HG03175 (cell line): ENCODE data around the gene DYRK1A.

Experiments
- ATAC-seq: cut with Tn5 transposase; IDR thresholded peaks from one replicate; pipeline ENCODE4 v1.9.1; 2021; ENCODE audit warnings: mild to moderate bottlenecking, moderate library complexity; ENCODE audit not compliant: unreplicated experiment

DYRK1A gene

DNA sequence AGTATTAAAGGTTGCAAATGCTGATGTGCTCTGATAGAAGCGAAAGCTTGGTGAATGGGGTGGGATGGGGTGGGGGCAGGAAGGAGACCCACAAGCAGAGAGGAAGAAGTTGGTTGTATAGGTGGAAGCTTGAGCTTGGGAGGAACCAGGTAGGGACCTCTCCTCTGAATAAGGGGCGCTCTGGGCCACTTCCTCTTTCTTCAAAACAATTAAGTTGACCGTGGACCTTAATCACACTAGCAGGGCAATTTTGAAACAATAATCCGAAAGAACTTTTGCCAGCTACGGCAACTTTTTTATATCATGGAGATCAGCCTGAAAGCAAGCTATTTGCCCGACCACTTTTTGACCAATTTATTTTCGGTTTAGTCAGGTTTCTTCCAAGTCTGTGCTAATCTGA, 1.9 kb upstream of the DYRK1A start:
- no peak for ATAC-seq

- peak; percentile 34 for ATAC-seq
These were observed 774 bp upstream of the DYRK1A start for GRCh38 chr21:37365517-37366481.

GRCh38 chr21:37367336-37367702, 746 bp downstream of the DYRK1A start:
- ATAC-seq = no peak

GRCh38 chr21:37367703-37368540, 1.3 kb downstream of the DYRK1A start:
- no peak for ATAC-seq

- no peak for ATAC-seq
These were observed 2.1 kb downstream of the DYRK1A start for GRCh38 chr21:37368541-37369279.

DNA sequence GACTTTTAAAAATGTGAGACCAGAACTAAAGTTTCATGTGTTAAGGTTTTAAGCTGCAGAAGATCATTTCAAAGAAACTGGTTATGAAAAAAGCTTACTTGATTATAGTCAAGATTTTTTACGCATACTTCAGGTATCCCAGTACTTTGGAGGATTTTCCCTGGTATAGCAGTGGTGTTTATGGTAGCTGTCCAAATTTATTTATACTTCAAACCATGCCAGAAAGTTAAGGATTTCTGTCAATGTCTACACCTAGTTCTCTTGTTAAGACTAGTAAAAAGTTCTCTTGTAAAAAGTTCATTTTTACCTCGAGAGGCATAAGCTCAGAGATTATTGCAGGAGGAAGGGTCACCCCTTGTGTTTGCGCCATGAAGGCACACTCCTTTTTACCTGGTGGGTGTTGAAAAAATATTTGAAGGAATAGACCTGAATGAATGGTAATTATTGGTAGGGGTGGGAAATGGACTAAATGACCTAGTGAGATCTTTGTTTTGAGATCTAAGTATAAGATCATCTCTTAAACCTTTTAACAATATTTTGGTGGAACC, 2.8 kb downstream of the DYRK1A start:
- no peak for ATAC-seq

DNA sequence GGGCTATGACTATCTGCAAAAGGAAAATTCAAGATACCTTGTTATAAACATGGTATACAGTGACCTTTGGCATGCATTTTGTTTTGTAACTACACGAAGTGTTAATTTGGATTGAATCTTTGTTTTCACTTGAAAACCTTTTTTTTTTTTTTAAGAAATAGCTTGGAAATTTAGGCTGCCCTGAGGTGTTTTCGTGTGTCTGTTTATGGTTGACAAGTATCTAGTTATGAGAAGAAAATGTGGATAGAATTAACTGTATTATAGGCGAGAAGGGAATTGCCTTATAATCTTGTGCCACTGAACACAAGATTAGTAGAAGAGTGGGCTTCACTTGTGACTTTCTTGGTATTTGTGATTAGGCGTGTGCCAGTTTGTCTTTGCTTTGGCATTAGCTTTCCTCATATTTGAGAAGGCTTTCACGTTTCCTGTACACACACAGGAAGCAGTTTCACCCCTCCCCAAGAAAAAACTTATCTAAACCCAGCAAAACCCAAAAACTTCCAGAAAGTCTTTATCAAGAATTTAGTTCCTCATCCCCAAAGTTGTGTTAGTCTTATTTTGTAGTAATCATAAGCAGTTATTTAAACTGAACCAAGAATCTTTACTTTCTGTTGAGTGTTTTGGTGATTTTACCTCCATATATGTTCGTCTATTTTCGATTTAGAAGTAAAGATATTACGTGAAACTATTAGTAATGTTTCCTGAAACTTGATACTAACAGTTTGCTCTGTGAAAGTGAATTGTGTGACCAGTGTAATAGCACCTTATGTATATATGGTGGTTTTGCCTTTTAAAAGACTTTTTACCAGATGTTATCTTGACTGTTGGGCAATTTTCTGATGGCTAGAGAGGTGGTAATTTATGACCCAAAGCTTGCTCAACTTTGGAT, 3.8 kb downstream of the DYRK1A start:
- peak; percentile 19 for ATAC-seq

GRCh38 chr21:37371041-37371397, 4.4 kb downstream of the DYRK1A start:
- no peak for ATAC-seq

GRCh38 chr21:37372127-37372731, 5.7 kb downstream of the DYRK1A start:
- ATAC-seq = no peak

- no peak for ATAC-seq
These were observed 6.4 kb downstream of the DYRK1A start for GRCh38 chr21:37372951-37373350.

DNA sequence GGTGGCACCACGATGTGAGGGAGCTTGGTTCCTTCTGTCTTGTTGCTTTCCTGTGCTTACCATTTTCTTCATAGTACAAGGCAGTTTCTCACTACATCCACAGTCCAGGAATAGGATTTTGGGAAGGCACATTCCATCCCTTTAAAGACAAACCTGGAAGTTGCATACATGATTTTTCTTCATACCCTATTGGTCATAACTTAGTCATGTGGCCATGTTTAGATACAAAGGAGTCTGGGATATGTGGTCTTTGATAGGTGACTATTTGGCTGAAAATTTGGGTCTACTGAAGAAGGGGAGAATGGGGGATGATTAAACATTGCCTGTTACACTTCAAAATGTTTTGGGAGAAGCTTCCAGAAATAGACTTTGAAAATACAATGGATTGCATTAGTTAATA, 7.0 kb downstream of the DYRK1A start:
- ATAC-seq = no peak

GRCh38 chr21:37374027-37374426, 7.5 kb downstream of the DYRK1A start:
- no peak for ATAC-seq

DNA sequence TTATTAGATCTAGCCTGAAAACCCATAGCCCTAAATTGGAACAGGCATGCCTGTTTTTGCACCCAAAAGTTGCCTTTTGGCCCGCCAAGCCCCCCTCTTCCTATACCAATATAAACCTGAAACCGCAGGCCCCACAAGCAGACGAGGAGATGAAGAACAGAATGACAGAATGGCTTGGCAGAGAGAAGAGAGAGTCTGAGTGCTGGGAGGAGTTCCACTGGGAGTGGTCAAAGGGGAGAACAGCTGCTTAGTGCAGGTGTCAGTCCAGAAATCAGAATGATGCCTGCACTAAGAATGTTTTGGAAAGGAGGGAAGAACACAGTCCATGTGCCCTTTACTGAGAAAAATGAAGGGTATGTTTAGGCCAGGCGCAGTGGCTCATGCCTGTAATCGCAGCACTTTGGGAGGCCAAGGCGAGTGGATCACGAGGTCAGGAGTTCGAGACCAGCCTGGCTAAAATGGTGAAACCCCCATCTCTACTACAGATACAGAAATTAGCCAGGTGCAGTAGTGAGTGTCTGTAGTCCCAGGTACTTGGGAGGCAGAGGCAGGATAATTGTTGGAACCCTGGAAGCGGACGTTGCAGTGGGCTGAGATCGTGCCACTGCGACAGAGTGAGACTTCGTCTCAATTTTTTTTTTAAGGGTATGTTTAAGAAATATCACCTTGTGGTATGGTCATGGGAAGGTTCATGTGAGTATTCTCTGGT, 9.4 kb downstream of the DYRK1A start:
- ATAC-seq = no peak

DNA sequence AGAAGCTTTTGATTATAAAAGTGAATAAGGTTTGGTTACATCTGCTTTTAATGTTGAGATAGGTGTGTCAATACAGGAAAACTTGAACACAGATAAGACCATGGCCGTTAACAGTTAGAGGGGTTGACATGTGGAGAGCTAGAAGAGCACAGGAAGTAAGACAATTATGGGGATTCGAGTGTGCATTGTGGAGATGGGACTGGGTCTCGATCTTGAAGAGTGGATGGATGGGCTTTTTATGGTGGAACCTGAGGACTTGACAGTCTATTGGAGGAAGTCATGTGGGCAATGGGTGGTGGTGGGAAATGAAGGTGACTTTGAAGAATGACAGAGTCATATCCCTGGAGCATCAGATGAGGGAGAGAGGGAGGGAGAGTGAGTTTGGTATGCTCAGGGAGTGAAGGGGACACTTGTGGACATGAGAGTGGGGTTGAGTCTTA, 12.1 kb downstream of the DYRK1A start:
- ATAC-seq = no peak

GRCh38 chr21:37380349-37381323, 14.1 kb downstream of the DYRK1A start:
- ATAC-seq = no peak

DNA sequence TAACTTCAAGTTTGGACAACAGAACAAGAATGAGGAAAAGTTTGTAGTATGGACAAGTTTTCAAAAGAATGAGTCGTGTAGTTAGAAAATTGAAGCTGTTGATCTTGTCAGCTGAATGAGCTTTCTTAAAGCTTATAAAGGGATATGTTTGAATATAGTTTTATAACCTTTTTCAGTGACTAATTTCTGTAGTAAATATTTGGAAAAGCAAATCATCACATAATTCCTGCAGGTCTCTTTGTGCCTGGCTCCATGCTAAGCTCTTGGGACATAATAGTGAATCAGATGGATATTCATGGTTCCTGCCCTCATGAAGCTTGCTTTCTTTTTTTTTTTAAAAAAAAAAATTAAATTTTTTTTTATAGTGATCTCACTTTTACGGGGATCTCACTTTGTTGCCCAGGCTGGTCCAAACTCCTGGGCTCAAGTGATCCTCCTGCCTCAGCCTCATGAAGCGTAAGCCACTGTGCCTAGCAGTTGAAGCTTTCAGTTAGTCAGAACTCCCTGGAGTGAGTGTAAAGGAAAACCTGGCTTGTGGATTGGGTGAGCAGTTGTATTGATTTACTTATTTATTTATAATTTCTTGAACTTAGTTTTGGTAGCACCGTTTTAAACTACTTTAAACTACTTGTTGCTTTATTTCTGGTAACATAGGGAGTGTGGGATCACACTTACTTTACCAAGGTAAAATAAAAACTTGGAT, 15.5 kb downstream of the DYRK1A start:
- ATAC-seq = no peak

DNA sequence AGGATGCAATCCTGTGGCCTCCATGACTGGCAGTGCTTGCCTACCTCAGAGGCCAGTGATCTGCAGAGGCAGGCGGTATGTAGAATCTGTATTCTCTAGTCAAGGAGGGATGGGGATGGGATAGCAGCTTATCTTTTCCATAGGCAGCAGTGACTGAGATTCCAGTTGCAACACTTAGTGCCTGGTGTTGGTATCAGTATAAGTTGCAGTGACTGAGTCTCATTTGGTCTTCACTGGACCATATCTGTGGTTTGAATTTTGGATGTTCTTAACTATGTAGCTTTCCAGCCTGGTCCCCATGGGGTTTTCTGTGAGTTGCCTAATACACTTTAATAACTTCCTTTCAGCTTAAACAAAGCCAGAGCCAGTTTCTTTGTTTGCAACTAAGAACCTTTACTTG, 16.5 kb downstream of the DYRK1A start:
- no peak for ATAC-seq
